AG08395 (cell line): Measurements from ENCODE around the gene GPA33.
A peak's percentile ranks its signal among the peaks of the same experiment; 100 is the strongest.

Experiments
- DNase-seq: peaks from one replicate; pipeline ENCODE4 v3.0.0; 2012; ENCODE audit warnings: mixed read lengths, low spot score

GPA33 gene

DNA sequence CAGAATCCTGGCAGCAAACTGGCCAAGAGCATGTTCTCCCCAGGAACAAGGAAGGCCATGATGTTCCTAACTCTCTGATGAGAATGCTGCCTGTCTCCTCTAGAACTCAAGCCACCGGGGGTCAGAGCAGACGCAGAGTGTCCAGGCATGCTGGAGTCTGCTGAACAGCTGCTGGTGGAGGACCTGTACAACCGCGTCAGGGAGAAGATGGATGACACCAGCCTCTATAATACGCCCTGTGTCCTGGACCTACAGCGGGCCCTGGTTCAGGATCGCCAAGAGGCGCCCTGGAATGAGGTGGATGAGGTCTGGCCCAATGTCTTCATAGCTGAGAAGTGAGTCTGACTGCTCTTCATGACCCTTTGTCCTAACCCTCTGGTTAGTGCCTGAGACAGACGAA is 27.0 kb upstream of the GPA33 start:
- no peak for DNase-seq

DNA sequence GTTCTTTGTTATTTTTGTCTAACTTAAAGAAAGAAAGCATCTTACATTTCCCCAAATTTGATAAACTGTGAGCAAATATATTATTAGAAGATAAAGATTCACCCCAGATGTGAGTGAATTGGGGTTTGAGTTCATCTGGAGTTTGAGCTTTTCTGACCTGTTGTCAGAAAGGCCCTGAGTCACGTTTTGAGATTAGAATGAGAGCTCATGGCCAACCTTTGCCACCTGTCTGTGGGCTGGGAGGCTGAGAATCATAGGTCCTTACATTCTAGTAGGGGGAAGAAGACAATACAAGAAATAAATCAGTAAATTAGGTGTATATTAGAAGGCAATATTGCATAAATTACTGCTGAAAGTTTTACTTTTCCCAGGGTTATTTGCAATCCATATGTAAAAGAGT is 26.0 kb upstream of the GPA33 start:
- no peak for DNase-seq

DNA sequence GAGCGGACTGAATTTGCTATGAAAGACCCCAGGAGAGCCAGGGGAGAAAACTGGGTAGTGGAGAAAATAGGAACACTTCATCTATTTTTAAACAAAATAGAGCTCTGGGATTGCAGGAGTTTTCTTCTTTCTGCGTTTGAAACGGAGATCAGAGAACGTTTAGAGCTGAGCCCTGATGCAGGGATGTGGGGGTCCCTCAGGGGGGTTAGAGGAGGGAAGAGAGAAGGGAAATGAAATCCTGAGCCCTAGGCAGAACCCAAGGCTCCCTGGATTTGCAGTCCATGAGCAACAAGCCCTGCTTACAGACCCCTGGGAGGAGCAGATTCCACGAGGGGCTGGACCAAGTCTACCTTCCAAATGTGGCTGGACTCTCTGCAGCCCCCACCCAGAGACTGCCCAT is 25.5 kb upstream of the GPA33 start:
- no peak for DNase-seq

- no peak for DNase-seq
Observed at GRCh38 chr1:167114725-167115124, 24.5 kb upstream of the GPA33 start.

GRCh38 chr1:167111868-167112709 is 21.9 kb upstream of the GPA33 start:
- no peak for DNase-seq

DNA sequence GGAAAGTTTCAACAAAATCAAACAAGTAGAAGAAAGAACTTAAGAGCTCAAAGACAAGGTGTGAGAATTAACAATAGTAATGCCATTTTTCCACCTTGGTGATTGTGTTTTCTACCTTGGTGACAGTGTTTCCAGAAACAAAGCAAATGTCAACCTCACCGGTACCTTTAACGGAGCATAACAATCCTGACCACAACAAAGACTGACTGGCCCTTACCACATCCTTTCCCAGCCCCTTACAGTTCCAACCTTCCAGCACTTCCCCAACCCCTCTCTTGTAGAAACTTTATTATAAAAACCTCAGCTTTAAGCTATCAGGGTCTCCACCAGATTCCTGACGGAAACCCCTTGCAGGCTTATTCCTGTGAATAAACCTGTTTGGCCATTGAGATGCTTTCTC is 20.4 kb upstream of the GPA33 start:
- no peak for DNase-seq

DNA sequence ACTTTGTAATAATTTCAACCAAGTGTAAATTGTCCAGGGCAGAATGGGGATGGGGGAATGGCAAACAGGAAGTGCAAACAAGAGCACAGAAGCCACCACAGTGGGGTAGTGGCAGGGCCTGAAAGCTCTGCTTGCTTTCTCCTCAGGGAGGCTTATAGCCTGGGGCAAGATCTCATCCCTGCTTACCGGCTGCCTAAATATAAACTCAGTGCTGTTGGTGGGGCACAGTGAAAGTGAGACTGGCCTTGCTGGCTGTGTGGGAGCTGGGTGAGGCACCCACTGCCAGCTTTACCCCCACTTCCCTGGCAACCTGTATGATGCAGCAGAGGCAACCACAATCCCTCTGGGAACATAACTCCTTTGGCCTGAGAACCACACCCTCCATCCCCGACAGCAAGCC is 18.9 kb upstream of the GPA33 start:
- DNase-seq, result no peak

DNA sequence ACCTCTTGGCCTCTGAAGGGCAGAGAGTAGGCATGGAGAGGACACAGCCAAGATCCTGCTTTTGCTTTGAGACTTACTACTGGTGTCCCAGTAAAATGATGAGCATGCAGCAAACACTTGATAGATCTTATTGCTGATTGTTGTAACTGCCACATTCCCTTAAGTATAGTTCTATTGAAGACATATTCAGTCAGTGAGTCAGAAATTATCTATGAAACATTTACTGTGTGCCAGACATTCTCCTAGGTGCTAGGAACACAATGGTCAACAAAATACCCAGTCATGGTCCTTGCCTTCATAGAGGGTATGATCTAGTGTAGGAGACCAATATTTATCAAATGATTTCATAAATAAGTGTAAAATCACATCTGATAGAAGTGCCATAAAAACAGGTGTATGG is 17.3 kb upstream of the GPA33 start:
- DNase-seq, result no peak

- no peak for DNase-seq
Observed at GRCh38 chr1:167106119-167106461, 15.9 kb upstream of the GPA33 start.

GRCh38 chr1:167105271-167106118 is 15.3 kb upstream of the GPA33 start:
- DNase-seq, result no peak

DNA sequence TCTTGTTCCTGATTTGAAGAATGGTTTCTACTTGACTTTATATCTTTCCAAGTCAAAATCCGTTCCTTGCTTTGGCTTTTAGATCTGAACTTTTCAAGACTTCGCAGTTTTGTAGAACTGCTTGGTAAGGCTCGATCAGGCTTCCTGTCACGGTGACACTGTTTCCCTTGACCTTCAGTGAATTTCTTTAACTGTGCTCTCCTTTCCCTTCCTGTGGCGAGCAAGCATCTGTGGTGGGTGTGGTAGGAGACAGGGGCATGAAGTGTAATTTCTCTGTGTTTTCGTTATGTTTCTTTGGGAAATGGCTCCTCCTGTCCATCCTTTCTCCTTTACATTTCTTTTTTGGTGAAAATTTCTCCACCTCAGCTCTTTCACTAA is 14.1 kb upstream of the GPA33 start:
- DNase-seq, result no peak

DNA sequence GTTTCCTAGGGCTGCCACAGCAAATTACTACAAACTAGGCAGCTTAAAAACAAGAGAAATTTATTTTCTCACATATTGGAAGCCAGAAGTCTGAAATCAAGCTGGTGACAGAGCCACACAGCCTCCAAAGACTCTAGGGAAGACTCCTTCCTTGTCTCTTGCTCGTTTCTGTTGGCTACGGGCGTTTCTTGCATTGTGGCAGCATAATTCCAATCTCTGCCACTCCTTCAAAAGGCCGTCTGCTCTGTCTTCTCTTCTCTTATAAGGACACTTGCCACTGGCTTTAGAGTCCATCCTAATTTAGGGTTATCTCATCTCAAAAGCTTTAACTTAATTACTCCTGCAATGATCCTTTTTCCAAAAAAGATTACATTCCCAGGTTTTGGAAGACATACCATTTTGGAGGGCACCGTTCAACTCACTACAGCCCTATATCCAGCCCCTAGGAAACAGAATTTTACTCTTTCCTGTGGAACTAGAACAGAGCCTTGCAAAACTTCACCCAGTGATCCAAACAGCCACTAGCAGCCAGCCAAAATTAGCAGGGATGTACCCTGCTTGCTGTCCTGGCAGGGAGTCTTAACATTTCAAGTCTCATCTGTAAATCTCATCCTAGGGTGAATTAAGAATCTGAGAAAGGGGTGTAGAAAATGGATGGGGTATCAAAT is 12.9 kb upstream of the GPA33 start:
- DNase-seq, result no peak

DNA sequence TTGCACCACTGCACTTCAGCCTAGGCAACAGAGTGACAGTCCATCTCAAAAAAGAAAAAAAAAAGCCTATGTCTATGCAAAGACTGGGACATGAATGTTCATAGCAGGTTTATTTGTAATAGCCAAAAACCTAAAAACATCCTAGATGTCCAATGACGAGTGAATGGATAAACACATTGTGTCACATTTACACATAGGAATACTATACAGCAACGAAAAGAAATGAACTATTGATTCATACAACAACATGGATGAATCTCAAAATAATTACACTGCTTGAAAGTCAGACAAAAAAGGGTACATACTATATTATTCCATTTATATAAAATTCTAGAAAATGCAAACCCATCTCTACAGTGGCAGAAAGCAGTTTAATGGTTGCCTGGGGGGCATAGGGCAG is 11.6 kb upstream of the GPA33 start:
- no peak for DNase-seq

- no peak for DNase-seq
Observed at GRCh38 chr1:167100730-167101129, 10.6 kb upstream of the GPA33 start.

GRCh38 chr1:167099851-167100250 is 9.7 kb upstream of the GPA33 start:
- no peak for DNase-seq

- DNase-seq, result peak; percentile 19
Observed at GRCh38 chr1:167095368-167095767, 5.2 kb upstream of the GPA33 start.

DNA sequence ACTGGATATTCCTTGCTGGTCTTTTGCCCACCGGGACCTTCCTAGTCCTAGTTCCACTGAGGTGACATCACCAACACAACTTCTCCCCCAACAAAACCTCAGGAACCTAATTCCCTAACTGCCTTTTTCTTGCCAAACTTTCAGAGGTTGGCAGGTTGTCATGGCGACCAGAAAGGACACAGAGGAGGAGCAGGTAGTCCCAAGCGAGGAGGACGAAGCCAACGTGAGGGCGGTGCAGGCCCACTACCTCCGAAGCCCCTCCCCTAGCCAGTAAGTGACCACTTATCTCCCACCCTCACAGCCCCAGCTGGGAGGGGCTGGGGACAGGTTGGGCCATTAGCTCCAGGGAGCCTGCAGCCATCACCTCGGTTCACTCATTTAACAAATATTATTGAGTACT is 4.5 kb upstream of the GPA33 start:
- no peak for DNase-seq

DNA sequence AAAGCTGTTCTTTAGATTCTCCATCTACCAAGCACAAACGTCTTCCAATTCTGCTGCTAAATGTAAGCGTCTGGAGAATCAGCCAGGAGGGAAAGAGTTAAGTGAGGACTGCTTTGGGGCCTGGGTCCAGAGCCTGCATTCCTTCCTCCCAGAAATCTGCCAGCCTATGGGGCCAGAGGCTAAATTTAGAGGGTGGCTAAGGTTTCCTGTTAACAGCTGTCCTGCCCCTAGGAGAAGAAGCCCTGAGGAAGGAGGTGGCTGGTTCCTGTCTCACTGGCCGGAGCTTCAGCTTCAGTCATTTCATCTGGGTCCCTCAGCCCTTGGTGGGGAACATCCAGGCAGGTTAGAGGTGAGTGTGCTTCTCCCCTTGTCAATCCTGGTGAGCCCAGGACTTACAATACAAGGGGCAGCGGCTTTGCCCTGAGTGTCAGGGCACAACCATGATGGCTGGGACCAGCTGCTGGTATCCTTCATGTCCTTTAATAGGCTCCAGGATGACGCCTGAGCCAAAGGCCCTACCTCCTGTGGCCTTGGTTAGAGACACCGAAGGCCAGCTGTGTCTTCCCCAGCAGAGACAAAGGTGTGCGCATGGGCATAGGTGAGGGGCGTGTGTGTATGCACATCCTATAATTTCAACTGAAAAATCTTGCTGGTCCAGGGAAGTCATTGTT is 3.8 kb upstream of the GPA33 start, which contains the start of gene STYXL2:
TSS of gene STYXL2 (plus strand) at position 230 of the 671 bp plus-strand sequence. CDS start 775 bp downstream, outside the sequence.
- DNase-seq, result no peak

GRCh38 chr1:167092653-167093052 is 2.5 kb upstream of the GPA33 start:
- no peak for DNase-seq

DNA sequence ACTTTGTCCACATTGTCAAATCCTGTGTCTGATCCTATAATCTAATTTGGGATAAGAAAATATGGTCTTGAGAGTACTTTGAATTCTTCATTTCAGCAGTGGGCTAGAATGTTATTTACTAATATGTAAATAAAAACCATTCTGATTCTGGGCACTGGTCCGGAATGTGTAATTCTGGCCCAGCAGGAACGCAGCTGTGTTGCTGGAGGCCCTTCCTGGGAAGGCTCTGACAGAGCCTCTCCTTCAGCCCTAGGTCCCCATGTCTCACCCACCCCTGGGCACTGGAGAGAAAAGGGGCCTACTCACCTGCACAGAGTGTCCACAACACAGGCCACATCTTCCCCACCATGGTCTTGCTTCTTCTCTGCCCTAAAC is 251 bp downstream of the GPA33 start:
- no peak for DNase-seq

- no peak for DNase-seq
Observed at GRCh38 chr1:167088746-167089417, 1.3 kb downstream of the GPA33 start.

GRCh38 chr1:167086768-167087167 is 3.4 kb downstream of the GPA33 start:
- DNase-seq, result no peak
